GM21576 (cell line): ENCODE results near the gene C18orf63.
"Not testable (repeated sequence)": the region's sequence is repeated elsewhere in the genome, so short reads cannot be mapped to it uniquely, and the experiment has no call there.

ENCODE experiments used
- ATAC-seq: cut with Tn5 transposase; IDR thresholded peaks from one replicate; pipeline ENCODE4 v1.9.1; 2021; ENCODE audit warnings: mild to moderate bottlenecking, moderate library complexity; ENCODE audit not compliant: unreplicated experiment

The C18orf63 gene

DNA sequence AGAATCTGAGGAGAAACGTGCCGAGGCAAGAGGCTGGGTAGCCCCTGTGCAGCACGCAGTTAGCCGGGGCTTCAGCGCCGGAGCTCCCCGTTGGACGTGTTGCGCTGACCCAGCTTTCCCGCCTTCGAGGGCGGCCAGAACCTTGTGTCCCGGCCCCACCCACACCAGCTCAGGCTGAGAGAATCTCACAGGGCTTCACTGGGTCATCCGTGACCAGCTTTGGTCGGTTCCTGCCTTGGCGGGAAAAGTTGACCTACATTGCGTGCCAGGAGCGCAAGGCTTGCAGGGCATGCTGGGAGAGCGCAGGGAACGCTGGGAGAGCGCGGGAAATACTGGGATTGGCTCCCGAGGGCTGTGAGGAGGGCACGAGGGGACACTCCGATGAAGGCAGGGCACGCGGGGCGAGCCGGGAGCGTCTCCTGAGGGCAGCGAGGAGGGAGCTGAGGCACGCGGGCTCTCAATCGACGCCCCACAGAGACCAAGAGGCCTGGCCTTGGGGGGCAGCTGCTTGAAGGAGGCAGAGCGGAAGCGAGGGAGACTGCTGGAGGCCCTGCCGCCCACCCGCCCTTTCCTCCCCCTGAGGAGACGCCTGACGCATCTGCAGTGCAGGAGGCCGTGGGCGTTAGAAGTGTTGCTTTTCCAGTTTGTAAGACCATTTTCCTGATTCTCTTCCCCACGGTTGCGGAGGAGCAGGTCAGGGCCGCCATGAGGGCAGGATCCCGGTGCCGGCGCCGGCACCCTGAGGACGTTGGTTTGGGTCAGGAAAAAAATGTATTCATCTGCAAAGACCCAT lies at the start of gene C18orf63:
Gene C18orf63 (plus strand): TSS at position 376 of the 793 bp plus-strand sequence. CDS start 2,027 bp downstream, outside the sequence.
- ATAC-seq = no peak

GRCh38 chr18:74266161-74266560 lies 49.5 kb upstream of the C18orf63 start:
- ATAC-seq = no peak

DNA sequence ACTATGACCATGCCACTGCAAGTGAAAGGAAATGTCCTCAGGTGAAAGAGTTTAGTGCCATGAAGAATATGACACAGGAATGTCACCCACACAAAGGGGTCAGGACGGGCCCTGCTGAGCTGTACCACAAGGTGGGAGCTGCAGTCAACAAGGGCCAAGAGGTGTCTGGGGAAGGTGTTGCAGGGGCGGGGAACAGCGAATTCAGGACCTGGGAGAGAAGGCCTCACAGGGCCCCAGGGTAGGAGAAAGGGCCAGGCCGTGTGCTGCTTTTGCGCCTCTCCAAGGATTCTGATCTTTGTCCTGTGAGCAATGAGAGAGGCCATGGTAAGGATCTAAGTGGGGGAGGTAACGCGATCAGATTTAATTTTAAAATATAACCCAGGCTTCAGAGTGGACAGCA lies 47.5 kb upstream of the C18orf63 start:
- no peak for ATAC-seq

GRCh38 chr18:74268933-74269620 lies 46.6 kb upstream of the C18orf63 start:
- ATAC-seq = no peak

- no peak for ATAC-seq
These were observed 44.0 kb upstream of the C18orf63 start for GRCh38 chr18:74271635-74272034.

DNA sequence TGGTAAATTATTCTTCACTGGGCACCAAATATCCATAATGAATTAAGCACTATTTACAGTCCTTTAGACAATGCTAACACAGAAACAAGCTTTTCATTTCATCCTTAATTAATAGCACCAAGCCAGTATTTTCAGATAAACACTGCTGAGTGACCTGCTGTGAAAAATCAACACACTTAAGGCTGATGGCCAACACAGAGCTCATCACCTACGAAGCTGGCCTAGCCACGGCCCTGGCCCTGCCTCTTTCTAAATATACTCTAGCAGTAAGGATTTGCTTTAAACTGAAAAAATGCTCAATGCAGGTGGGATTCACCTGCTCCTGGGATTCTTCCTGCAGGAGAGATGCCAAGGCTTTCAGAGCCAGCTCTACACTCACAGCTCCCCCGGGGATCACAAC lies 42.2 kb upstream of the C18orf63 start:
- no peak for ATAC-seq

GRCh38 chr18:74274700-74275099 lies 40.9 kb upstream of the C18orf63 start:
- no peak for ATAC-seq

GRCh38 chr18:74275736-74276135 lies 39.9 kb upstream of the C18orf63 start:
- ATAC-seq = no peak

GRCh38 chr18:74276609-74277008 lies 39.0 kb upstream of the C18orf63 start:
- no peak for ATAC-seq

- no peak for ATAC-seq
These were observed 38.3 kb upstream of the C18orf63 start for GRCh38 chr18:74277296-74277695.

DNA sequence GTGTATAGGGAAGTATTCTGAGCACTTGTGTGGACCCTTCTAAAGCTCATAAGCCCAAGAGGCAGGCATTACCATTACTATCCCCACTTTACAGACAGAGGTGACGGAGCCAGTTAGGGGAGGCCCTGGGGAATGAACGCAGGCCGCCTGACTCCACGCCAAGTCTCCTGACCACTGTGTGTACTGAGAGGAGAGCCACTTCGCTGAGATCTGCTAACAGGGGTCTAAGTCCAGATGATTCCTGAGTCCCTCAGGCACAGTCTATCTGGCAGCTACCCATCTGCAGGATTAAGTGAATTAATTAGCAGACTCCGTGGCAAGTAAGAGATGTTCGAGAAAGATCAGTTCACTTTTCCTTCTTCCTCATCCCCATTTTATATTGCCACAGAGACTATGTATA lies 37.6 kb upstream of the C18orf63 start:
- no peak for ATAC-seq

GRCh38 chr18:74278983-74279382 lies 36.7 kb upstream of the C18orf63 start:
- no peak for ATAC-seq

- no peak for ATAC-seq
These were observed 34.3 kb upstream of the C18orf63 start for GRCh38 chr18:74281011-74281979.

- no peak for ATAC-seq
These were observed 33.5 kb upstream of the C18orf63 start for GRCh38 chr18:74281980-74282754.

DNA sequence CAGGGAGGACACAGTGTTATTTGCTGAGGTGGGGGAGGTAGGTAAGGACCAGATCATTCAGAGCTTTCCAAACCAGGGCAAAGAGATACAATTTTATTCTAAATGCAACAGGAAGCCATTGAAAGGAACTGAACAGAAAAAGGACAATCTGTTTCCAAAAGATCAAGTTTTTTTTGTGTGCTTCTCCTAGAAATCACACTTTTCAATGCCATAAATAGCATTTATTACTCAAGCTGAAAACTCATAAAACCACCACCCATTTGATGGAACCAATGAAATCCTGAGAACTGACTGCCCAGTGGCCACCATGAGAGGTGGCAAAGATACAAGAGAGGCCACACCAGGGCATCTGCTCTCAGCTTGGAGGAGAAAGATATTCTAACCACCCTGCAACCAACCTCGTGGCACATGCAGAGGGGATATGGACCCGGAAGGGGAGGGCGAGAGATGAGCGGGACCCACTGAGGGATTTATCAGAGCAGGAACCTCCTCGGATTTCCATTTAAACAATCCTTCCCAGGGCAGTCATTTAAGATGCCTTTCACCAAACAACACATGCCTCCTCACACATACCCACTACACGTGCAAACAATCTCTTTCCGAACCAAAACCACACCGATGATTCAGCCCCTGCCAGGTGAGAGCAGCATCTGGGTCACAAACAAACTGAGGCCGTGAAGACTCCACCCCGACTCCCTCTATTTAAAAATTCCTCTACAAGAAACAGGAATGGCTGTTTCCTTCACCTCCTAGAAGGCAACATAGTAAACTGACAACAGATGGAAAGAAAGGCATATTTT lies 32.7 kb upstream of the C18orf63 start:
- ATAC-seq = no peak

- no peak for ATAC-seq
These were observed 32.0 kb upstream of the C18orf63 start for GRCh38 chr18:74283646-74284045.

- no peak for ATAC-seq
These were observed 31.3 kb upstream of the C18orf63 start for GRCh38 chr18:74284191-74284979.

DNA sequence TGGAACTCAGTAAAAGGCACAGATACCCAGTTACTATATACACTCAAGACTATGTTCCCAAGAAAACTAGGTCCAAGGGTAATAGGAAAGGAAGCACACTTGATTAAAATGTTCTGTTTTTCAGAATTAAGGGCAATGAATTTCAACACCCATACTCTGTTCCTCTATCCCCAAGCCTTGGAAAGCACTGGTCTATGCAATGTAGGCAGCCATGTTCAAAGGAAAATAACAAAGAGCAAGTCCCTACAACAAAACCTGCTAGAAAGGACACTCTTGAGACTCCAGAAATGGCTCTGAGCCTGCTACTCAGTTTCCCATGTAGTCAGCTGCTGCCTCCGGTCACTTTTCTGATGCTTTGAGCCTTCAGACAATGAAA lies 30.7 kb upstream of the C18orf63 start:
- ATAC-seq = no peak

DNA sequence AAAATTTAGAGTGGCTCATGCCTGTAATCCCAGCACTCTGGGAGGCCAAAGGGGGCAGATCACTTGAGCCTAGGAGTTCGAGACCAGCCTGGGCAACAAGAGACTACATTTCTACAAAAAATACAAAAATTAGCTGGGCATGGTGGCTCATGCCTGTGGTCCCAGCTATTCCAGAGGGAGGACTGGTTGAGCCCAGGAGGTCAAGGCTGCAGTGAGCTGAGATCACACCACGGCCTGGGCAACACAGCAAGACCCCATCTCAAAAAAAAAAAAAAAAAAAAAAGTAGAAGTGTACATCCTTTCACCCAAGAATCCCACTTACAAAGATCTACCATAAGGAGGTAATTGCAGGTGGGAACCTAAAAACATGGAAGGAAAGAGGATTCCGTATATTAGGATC lies 30.1 kb upstream of the C18orf63 start:
- not testable (repeated sequence) for ATAC-seq
